ENCODE results near the gene PMEPA1. TPM values are rescaled to one million over a fixed set of nuclear protein-coding genes. Genes with fewer than 3 reads are reported as not detected.

Gene PMEPA1, protein sequence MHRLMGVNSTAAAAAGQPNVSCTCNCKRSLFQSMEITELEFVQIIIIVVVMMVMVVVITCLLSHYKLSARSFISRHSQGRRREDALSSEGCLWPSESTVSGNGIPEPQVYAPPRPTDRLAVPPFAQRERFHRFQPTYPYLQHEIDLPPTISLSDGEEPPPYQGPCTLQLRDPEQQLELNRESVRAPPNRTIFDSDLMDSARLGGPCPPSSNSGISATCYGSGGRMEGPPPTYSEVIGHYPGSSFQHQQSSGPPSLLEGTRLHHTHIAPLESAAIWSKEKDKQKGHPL
- total RNA-seq, result 0.57 and 0.66 TPM in 2 replicates

DNA sequence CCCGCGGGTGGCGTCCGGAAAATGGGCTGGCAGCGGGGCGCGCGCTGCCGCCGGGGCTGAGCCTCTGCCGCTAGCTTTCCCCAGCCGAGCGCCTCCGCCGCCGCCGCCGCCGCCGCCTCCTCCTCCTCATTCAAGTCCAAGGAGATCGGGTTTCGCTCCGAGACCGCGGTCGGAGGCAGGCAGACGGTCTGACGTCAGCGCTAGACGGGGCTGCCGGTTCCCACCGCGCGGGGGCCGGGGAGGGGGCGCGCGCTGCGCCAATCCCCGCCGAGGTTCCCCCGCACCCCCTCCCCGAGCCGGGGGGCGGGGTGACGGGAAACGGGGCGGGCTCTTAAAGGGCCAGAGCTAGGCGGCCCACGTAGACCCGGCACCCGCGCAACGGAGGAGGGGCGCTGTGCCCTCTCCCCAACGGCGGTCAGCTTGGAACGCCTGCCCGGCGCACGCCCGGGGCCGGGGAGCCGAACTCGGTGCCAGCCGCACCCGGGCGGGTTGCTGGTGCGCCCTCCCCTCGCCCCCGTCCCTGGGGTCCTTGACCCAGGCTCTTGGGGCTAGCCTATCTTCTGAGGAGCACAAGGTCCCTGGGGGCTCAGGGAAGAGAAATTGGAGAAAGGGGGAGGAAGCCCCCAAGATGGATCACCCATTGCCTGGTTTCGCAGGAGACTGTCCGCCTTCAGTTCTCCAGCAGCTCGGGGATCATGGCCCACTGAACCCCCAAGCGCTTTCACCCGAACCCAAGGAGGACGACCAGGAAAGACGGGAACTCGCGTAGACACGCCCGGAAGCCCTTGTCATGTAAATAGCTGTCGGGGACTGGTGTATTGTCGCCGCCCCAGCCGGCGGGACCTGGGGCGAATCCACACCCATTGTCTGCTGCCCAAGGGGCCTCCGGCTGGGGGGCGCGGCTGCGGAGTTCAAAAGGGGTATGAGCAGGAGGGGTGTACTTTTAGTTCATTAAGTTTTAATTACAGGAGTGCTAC, at the start of gene PMEPA1:
Gene PMEPA1, minus strand, starts transcription at position 193 of the 977 bp plus-strand sequence. CDS start 433 bp downstream, outside the sequence.
- peak within 1 kb of the TSS; percentile 77 for H3K27ac Mint-ChIP-seq
- H3K4me1 Mint-ChIP-seq (ENCODE audit: low read depth), result peaks cover 15% of the 10 kb centered on the region
- peaks cover 39% of the 10 kb centered on the region for H3K27me3 Mint-ChIP-seq (ENCODE audit: insufficient read depth)
- H3K9me3 Mint-ChIP-seq, result no peaks in the 10 kb centered on the region
- DNase-seq (ENCODE audit: low spot score), result peak; percentile 79
- H3K4me3 Mint-ChIP-seq, result peak within 1 kb of the TSS; percentile 87
- H3K36me3 Mint-ChIP-seq (ENCODE audit: low read depth), result peaks cover 3% of the 10 kb centered on the region
- intact Hi-C loops (cut with micrococcal nuclease), result loop anchor here (1.0 to 5.0 kb wide), 5 partner anchors 8 to 359 kb away; partner anchors contain the start of genes RAE1 and RBM38

DNA sequence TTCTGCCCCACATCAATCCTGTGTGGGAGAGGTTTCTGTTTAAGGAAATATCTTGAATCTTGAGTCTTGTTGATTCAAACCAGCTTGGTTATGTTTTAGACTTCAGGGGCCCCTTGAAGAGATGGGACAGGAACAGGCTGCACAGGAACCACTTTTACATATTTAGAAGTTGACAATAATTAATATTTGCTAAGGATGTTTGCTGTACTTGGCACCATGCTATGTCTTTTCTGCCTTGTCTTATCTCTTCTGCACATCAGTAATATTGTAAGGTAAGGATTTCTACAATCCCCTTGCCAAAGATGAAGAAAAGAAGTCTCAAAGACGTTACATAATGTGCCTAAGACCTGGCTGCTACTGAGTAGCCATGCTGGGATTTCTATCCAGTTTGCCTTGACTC, 48.0 kb upstream of the PMEPA1 start:
- Mint-ChIP-seq H3K27ac (no peak overlapping the region), H3K27me3 (ENCODE audit: insufficient read depth) (peaks cover 6% of the 10 kb centered on the region), H3K4me1 (ENCODE audit: low read depth) (no peaks in the 10 kb centered on the region), H3K4me3 (no peak overlapping the region), H3K9me3 (no peaks in the 10 kb centered on the region), H3K36me3 (ENCODE audit: low read depth) (no peaks in the 10 kb centered on the region)
- DNase-seq (ENCODE audit: low spot score), result no peak
- intact Hi-C loops (cut with micrococcal nuclease), result no loop called here

DNA sequence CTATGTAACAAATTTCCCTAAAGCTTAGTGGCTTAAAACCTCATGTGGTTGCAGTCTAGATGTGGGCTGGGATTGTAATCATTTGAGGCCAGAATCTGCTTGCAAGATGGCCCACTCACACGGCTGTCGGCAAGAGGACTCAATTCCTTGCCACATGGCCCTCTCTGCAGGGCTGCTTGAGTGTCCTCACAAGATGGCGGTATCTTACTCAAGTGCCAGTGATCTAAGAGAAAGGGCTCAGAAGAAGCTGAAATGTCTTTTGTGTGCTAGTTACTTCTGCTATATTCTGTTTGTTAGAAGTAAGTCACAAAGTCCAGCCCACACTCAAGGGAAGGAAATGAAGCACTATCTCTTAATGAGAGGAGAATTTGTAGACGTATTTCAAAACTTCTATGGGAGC, 47.1 kb upstream of the PMEPA1 start:
- intact Hi-C loops (cut with micrococcal nuclease), result no loop called here
- no peak overlapping the region for H3K4me3 Mint-ChIP-seq
- H3K4me1 Mint-ChIP-seq (ENCODE audit: low read depth), result no peaks in the 10 kb centered on the region
- peaks cover 6% of the 10 kb centered on the region for H3K27me3 Mint-ChIP-seq (ENCODE audit: insufficient read depth)
- H3K36me3 Mint-ChIP-seq (ENCODE audit: low read depth), result no peaks in the 10 kb centered on the region
- no peak overlapping the region for H3K27ac Mint-ChIP-seq
- no peaks in the 10 kb centered on the region for H3K9me3 Mint-ChIP-seq
- no peak for DNase-seq (ENCODE audit: low spot score)

DNA sequence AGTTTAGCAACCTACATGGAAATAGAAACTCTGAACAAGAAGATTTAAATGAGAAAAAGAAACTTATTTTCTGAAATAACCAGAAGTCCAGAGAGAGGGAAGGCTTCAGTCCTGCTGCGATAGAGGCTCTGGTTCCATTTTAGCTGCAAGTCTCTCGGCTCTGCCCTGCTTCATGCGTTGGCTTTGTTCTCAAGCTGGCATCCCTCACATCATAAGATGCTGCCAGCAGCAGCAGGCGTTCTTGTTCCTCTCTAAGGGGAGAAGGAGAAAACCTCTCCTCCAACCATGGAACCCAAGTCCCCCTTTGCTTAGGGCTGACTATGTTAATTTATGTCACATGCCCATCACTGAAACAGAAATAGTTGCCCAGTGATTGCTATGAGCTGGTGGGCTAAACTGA, 46.4 kb upstream of the PMEPA1 start:
- Mint-ChIP-seq H3K4me1 (ENCODE audit: low read depth) (no peaks in the 10 kb centered on the region), H3K9me3 (no peaks in the 10 kb centered on the region), H3K27ac (no peak overlapping the region), H3K27me3 (ENCODE audit: insufficient read depth) (peaks cover 6% of the 10 kb centered on the region), H3K4me3 (no peak overlapping the region), H3K36me3 (ENCODE audit: low read depth) (no peaks in the 10 kb centered on the region)
- DNase-seq (ENCODE audit: low spot score), result no peak
- intact Hi-C loops (cut with micrococcal nuclease), result no loop called here

DNA sequence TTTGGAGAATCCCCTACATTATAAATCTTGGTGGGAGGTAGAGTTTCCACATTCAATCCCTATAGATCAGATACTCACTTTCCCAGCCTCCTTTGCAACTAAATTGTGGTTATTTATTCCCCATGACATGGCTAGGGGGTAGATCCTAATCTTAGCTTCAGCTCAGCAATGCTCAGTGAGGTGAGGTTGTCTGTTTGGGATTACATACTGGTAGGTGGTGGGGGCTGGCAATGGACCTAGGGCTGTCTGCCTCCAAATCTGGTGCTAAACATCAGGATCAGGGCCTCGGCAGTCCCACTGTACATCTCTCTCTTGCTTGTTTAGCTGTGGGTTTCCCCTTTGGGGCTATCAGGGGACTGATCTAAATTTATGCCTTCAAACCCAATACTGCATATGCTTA, 45.8 kb upstream of the PMEPA1 start:
- Mint-ChIP-seq H3K9me3 (no peaks in the 10 kb centered on the region), H3K27me3 (ENCODE audit: insufficient read depth) (peaks cover 8% of the 10 kb centered on the region), H3K36me3 (ENCODE audit: low read depth) (no peaks in the 10 kb centered on the region), H3K27ac (no peak overlapping the region), H3K4me1 (ENCODE audit: low read depth) (no peaks in the 10 kb centered on the region), H3K4me3 (no peak overlapping the region)
- DNase-seq (ENCODE audit: low spot score), result no peak
- intact Hi-C loops (cut with micrococcal nuclease), result no loop called here

DNA sequence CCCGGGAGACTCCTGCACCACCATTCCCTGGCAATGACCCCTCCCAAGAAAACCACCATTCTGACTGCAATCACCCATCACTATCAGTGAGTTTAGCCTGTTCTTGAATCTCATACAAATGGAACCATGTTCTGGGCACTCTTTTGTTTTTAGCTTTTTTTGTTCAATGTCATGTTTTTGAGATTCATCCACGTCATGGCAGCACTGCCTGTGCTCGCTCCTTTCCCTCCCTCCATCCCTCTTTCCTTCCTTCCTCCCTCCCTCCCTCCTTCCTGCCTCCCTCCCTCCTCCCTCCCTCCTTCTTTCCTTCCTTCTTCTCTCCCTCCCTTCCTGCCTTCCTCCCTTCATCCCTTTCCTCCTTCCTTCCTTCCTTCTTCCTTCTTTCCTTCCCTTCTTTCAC, 44.4 kb upstream of the PMEPA1 start:
- DNase-seq (ENCODE audit: low spot score), result no peak
- Mint-ChIP-seq H3K27ac (no peak overlapping the region), H3K27me3 (ENCODE audit: insufficient read depth) (peaks cover 12% of the 10 kb centered on the region), H3K9me3 (no peaks in the 10 kb centered on the region), H3K4me3 (no peak overlapping the region), H3K36me3 (ENCODE audit: low read depth) (no peaks in the 10 kb centered on the region), H3K4me1 (ENCODE audit: low read depth) (peaks cover 1% of the 10 kb centered on the region)
- intact Hi-C loops (cut with micrococcal nuclease), result no loop called here

DNA sequence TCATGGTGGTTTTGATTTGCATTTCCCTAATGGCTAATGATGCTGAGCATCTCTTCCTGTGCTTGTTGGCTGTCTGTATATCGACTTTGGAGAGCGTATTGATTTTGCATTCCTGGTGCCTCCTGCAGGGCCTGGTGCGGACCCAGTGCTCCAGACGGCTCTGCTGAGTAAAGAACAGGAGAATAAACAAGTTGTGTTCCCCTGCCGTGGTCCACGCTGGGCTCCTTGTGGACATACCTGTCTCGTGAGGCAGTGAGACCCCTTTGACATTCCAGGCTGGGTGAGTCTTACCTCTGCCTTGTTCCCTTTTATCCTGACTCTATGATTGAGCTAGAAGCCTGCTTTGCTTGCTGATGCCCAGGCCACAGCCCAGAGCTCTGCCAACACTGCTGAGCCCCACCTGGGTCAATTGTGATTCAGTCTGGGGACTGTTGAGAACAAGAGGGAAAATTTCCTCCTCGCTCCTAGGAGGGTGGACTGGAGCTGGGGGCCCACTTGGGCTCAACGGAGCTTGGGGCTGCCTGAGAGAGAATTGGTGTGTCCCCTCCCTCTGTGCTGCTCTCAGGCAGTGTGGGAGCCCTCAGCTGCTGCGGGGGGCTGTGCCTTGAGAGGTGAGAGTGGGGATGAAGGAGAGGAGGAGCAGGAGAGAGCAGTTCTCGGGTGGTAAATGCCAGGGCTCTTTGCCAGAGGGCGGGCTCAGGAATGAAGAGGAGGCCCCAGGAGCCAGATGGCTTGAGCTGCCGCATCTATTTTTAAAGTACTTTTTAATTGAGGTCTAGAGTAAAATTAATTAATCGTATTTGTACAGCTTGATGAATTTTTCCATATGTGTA, 43.7 kb upstream of the PMEPA1 start:
- Mint-ChIP-seq H3K27me3 (ENCODE audit: insufficient read depth) (peaks cover 17% of the 10 kb centered on the region), H3K27ac (no peak overlapping the region), H3K36me3 (ENCODE audit: low read depth) (no peaks in the 10 kb centered on the region), H3K4me1 (ENCODE audit: low read depth) (peaks cover 8% of the 10 kb centered on the region), H3K9me3 (no peaks in the 10 kb centered on the region), H3K4me3 (no peak overlapping the region)
- intact Hi-C loops (cut with micrococcal nuclease), result no loop called here
- DNase-seq (ENCODE audit: low spot score), result no peak

DNA sequence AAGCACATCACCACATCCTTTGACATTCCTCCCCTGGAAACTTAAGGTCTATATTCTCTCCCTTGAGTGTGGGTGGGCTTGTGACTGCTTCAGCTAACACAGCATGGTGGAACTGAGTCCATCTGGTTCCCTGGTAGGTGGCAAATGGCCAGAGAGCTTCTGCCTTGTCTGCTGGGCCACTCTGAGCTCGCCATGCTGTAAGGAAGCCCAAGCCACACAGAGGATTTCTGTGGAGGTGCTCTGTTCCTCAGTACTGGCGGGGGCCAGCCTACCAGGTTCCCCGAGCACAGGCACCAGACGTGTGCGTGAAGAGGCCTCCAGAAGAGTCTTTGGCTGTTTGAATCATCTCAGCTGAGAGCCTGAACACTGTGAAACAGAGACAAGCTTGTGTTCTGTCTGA, 41.6 kb upstream of the PMEPA1 start:
- Mint-ChIP-seq H3K4me3 (no peak overlapping the region), H3K4me1 (ENCODE audit: low read depth) (peaks cover 12% of the 10 kb centered on the region), H3K9me3 (no peaks in the 10 kb centered on the region), H3K27me3 (ENCODE audit: insufficient read depth) (peaks cover 23% of the 10 kb centered on the region), H3K27ac (no peak overlapping the region), H3K36me3 (ENCODE audit: low read depth) (no peaks in the 10 kb centered on the region)
- intact Hi-C loops (cut with micrococcal nuclease), result no loop called here
- no peak for DNase-seq (ENCODE audit: low spot score)

DNA sequence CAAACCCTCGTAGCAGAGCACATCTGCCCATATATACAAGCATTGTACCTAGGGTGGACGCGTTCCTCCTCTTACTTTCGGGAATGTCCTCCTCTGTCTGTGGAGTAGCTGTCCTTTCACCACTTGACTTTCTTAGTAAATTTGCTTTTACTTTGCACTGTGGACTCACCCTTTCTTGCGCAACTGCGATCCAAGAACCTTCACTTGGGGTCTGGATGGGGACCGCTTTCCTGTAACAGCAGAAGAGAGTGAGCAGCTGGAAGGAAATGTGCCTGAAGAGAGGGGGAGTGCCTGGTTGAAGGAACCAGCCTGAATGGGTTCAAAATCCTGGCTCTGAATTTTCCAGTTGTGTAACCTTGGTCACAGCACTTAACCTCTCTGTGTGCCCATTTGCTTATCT, 40.1 kb upstream of the PMEPA1 start:
- Mint-ChIP-seq H3K36me3 (ENCODE audit: low read depth) (no peaks in the 10 kb centered on the region), H3K4me3 (no peak overlapping the region), H3K27ac (no peak overlapping the region), H3K27me3 (ENCODE audit: insufficient read depth) (peaks cover 23% of the 10 kb centered on the region), H3K4me1 (ENCODE audit: low read depth) (peaks cover 12% of the 10 kb centered on the region), H3K9me3 (no peaks in the 10 kb centered on the region)
- DNase-seq (ENCODE audit: low spot score), result no peak
- intact Hi-C loops (cut with micrococcal nuclease), result loop anchor here (5.0 kb wide), 1 partner anchor 472 kb away; no protein-coding TSS in a partner anchor

DNA sequence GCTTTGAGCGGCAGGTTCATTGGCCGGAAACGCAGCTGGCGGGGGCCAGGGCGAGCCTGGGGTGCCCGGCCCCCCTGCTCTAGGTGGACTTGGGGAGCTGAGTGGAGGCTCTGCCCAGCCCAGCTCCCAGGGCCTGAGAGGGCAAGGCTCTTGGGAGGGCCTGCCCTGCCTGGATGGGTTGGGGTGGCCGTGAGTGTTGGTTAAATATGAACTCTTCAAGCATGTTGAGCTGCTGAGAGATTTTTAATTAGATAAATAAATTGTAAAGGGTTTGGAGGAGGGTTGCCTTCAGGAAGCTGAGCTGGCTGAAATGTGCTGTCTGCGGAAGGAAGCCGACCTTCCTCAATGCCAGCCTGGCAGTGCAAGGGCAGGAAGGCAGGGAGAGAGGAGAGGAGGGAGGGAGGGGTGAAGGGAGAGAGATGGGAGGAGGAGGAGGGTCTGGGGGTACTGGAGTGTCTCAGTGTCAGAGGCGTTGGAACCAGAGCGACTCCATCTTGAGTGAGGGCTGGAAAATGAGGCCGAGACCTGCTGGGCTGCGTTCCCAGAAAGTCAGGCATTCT, 39.4 kb upstream of the PMEPA1 start:
- H3K27me3 Mint-ChIP-seq (ENCODE audit: insufficient read depth), result peaks cover 23% of the 10 kb centered on the region
- H3K27ac Mint-ChIP-seq, result no peak overlapping the region
- peaks cover 12% of the 10 kb centered on the region for H3K4me1 Mint-ChIP-seq (ENCODE audit: low read depth)
- intact Hi-C loops (cut with micrococcal nuclease), result loop anchor here (5.0 kb wide), 1 partner anchor 473 kb away; no protein-coding TSS in a partner anchor
- H3K9me3 Mint-ChIP-seq, result no peaks in the 10 kb centered on the region
- no peaks in the 10 kb centered on the region for H3K36me3 Mint-ChIP-seq (ENCODE audit: low read depth)
- DNase-seq (ENCODE audit: low spot score), result no peak
- no peak overlapping the region for H3K4me3 Mint-ChIP-seq

DNA sequence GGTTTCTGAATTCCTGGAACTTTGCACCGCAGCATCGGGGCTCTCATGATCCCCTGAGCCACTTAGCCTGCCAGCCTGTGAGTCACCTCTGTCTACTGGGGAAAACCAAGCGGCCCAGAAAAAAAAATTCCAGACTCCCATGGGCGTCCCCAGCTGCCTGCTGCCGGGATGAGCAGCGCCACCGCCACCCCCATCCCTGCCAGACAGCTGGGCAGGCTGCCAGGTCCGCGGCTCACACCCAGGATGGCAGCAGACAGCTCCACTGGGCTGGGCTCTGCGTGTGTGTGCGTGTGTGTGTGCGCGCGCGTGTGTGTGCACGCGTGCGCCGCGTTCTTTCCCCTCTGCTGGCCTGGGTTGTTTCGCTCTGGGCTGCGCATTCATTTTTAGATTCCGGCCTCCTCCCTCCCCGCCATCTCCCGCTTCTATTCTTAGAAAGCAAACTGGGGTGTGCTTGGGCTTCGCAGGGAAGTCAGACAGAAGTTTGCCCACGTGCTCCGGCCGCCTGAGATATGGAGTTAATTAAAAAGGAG, 38.9 kb upstream of the PMEPA1 start:
- Mint-ChIP-seq H3K27ac (peak overlapping the region; percentile 18), H3K36me3 (ENCODE audit: low read depth) (no peaks in the 10 kb centered on the region), H3K4me1 (ENCODE audit: low read depth) (peaks cover 12% of the 10 kb centered on the region), H3K27me3 (ENCODE audit: insufficient read depth) (peaks cover 23% of the 10 kb centered on the region), H3K9me3 (no peaks in the 10 kb centered on the region), H3K4me3 (no peak overlapping the region)
- peak; percentile 6 for DNase-seq (ENCODE audit: low spot score)
- intact Hi-C loops (cut with micrococcal nuclease), result loop anchor here (1.0 to 5.0 kb wide), 2 partner anchors 50 to 474 kb away; no protein-coding TSS in a partner anchor
